Central memory CD8-positive, alpha-beta T cell (primary cell): ENCODE measurements around the gene CPB2.

Experiments
- ATAC-seq: fragments of 150-1000 bp; cut with Tn5 transposase; replicated peaks from 2 replicates; pipeline ENCODE4 v1.10.0; 2022; ENCODE audit warnings: mild to moderate bottlenecking, moderate FRiP score, moderate number of reproducible peaks; ENCODE audit not compliant: poor library complexity, severe bottlenecking; ENCODE audit errors: extremely low read depth
- DNase-seq, 2 donors: peaks; one replicate each; pipeline ENCODE4 v3.0.0; 2021; ENCODE audit warnings: low spot score in 2 of 2
- H3K27ac Mint-ChIP-seq: one replicate; pipeline ENCODE4 v1.8.0; 2022; ENCODE audit warnings: low read depth, mild to moderate bottlenecking, moderate library complexity, mixed read lengths
- H3K27me3 Mint-ChIP-seq: one replicate; pipeline ENCODE4 v1.8.0; 2022; ENCODE audit warnings: mixed read lengths
- H3K36me3 Mint-ChIP-seq: one replicate; pipeline ENCODE4 v1.8.0; 2022; ENCODE audit warnings: mild to moderate bottlenecking, moderate library complexity, mixed read lengths; ENCODE audit not compliant: insufficient read depth
- H3K4me1 Mint-ChIP-seq: one replicate; pipeline ENCODE4 v1.8.0; 2022; ENCODE audit warnings: mixed read lengths
- H3K4me3 Mint-ChIP-seq: one replicate; pipeline ENCODE4 v1.8.0; 2022; ENCODE audit warnings: mild to moderate bottlenecking, moderate library complexity, mixed read lengths
- H3K9me3 Mint-ChIP-seq: one replicate; pipeline ENCODE4 v1.8.0; 2022; ENCODE audit warnings: mixed read lengths

The CPB2 gene

DNA sequence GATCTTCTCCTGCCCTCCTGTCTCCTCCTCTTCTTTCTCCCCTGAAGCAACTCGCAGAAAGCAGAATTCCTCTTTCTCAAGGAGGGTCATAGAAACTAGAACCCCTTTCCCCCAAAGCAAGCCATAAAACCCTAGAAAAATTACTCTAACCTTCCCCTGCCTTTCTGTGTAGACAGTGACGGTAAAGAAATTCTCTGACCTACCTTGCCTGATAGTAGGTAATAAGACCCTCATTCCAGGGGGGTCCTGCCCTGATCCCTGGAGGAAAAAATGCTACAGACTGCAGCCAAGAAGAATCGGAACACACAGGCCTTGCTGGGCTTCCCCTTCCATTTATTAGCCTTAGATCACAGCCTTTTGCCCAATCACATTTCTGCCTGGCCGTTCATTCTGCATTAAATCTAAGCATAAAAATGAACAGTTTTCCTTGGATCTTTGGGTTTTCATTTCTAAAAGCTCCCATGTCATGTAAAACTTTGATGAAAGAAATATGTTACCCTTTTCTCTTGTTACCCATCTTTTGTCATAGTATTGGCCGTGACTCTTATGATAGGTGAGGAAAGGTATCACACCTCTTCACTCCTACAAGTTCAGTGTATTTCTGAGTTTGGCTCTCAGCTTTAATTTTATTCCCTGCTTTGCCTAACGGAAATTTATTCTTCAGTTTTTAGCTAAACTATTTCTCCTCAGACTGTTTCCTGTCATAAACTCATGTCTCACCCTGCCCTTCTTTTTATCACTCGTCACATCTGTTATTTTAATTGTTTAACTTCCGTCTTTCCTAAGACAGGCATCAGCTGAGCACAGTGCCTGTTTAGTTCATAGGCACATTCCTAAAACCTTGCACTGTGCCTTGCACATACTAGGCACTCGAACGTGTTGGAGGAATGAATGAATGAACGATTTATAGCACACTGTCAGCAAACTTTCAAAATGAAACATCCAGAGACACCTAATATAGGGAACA lies 20.4 kb upstream of the CPB2 start:
- ATAC-seq = peak; percentile 19

DNA sequence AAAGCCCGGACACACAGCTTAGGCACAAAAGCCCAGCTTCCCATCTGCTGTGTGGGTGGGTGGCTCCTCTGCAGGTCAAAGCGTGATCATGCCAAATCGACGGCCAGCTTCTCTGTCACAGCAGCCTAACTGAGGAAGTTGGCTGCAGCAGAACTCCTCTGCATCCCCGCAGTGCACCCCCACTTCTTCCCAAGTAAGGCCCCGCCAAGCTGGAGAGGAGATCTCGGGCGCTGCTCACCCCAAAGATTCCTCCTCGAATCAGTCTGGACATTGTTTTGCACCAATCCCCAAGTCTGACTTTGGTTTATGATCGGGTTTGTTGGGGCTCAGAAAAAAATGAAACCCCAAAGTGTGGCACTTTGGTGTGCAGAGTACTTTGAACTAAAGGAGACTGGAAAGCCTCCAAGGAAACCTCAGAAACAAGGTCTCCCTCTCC lies 19.7 kb upstream of the CPB2 start:
- no peaks in the 10 kb centered on the region for H3K27me3 Mint-ChIP-seq
- H3K4me3 Mint-ChIP-seq = peak overlapping the region; percentile 17
- peaks cover 47% of the 10 kb centered on the region for H3K4me1 Mint-ChIP-seq
- DNase-seq = no peak
- H3K9me3 Mint-ChIP-seq = no peaks in the 10 kb centered on the region
- H3K36me3 Mint-ChIP-seq = peaks cover 41% of the 10 kb centered on the region
- H3K27ac Mint-ChIP-seq = peak overlapping the region; percentile 84
- no peak for ATAC-seq

More for the DNA sequence above, 20.4 kb upstream of the CPB2 start:
- peak overlapping the region; percentile 84 for H3K27ac Mint-ChIP-seq
- no peaks in the 10 kb centered on the region for H3K27me3 Mint-ChIP-seq
- peaks cover 48% of the 10 kb centered on the region for H3K36me3 Mint-ChIP-seq
- no peak for DNase-seq
- peak overlapping the region; percentile 17 for H3K4me3 Mint-ChIP-seq
- no peaks in the 10 kb centered on the region for H3K9me3 Mint-ChIP-seq
- peaks cover 47% of the 10 kb centered on the region for H3K4me1 Mint-ChIP-seq

DNA sequence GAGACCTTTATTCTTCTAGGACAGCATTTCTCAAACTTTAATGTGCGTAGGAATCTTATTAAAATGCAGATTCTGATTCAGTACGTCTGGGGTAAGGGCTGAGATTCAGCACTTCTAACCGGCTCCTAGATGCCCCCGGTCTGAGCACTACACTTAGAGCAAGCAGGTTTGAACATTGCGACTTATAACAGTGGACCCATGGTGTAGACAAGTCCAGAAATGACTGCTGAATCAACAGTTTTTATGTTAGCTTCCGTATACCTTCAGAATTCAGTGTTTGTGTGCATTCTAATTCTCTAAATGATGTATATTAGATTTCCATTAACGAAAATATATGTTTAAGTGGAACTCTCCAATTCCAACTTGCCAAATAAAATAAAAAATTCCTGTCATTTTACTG lies 17.5 kb upstream of the CPB2 start:
- no peaks in the 10 kb centered on the region for H3K27me3 Mint-ChIP-seq
- H3K4me1 Mint-ChIP-seq = peaks cover 47% of the 10 kb centered on the region
- H3K27ac Mint-ChIP-seq = peak overlapping the region; percentile 65
- ATAC-seq (no peak), DNase-seq (no peak)
- H3K36me3 Mint-ChIP-seq = peaks cover 21% of the 10 kb centered on the region
- H3K9me3 Mint-ChIP-seq = no peaks in the 10 kb centered on the region
- H3K4me3 Mint-ChIP-seq = no peak overlapping the region

DNA sequence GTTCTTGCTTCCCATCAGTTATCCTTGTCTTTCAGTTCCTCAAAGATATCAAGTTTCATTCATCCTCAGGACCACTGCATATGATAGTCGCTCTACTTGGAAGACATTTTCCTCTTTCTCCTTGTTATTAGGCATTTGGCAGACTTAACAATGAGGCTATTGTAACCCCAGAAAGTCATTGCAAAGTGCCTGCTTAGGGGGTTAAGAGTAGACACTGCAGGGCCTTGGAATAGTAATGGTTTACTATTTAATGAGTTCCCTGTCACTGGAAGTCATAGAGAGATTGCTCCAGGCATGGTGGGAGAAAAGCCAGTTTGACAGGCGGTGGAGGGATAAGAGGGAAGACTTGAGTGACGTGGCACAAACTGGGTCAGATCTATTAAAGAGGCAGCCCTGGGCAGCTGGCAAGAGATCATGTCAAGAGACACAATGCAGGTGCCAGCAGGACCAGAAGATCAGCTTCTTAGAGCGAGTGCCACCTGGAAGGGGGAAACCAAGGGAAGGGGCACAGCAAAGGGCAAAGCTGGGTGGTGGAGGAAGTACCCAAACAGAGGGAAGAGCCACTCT lies 16.8 kb upstream of the CPB2 start:
- Mint-ChIP-seq H3K27me3 (no peaks in the 10 kb centered on the region), H3K9me3 (no peaks in the 10 kb centered on the region), H3K4me1 (peaks cover 44% of the 10 kb centered on the region), H3K27ac (peak overlapping the region; percentile 65), H3K4me3 (no peak overlapping the region), H3K36me3 (peaks cover 15% of the 10 kb centered on the region)
- ATAC-seq (no peak), DNase-seq (no peak)

DNA sequence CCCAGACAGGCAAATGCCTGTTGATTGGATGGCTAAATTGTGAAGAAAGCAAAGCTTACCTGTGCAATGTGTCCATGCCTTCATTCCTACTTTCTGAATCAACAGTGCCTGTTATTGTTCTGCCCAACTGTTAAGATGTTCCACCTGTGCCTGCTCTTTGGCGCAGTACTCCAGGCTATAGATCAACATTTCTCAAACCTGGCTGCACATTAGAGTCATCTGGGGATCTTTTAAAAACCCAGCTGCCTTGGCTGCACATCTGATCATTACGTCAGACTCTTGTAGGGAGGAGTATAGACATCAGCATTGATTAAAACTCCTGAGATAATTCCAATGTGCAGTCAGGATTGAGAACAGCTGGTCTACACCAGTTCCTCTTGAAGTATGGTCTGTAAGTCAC lies 16.2 kb upstream of the CPB2 start:
- peaks cover 8% of the 10 kb centered on the region for H3K36me3 Mint-ChIP-seq
- no peak overlapping the region for H3K27ac Mint-ChIP-seq
- H3K4me1 Mint-ChIP-seq = peaks cover 38% of the 10 kb centered on the region
- no peak for ATAC-seq
- H3K9me3 Mint-ChIP-seq = no peaks in the 10 kb centered on the region
- H3K27me3 Mint-ChIP-seq = no peaks in the 10 kb centered on the region
- no peak overlapping the region for H3K4me3 Mint-ChIP-seq
- DNase-seq = no peak

DNA sequence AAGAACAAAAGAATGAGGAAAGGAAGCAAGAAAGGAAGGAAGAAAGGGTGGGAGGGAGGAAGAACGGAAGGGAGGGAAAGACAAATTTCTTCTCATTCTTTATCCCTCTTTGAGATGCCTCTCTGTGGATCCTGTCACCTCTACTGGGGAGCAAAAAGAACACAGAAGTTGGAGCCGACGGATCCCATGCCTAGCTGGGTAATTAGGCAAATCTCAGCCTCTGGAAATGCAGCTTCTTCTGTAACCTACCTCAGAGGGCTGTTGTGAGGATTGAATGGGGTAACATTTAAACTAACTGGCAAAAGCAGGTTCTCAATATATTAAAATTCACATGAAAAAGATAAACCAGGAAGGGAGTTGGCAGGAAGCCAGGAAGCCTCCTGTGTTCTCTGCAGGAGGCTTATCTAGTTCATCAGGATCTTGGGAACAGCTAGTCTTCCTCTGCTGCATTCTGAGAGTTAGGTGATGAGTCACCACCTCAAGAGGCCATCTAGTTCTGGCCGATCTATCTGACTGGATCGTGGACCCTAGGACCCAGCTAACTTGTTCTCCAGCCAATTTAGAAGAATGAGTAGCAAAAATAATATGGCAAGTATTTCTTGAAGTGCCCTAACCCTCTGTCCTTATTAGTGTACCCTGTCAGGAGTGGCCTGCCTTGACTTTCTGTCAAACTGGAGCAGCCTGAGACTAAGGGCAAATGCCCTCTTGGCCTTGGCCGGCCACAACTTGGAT lies 15.2 kb upstream of the CPB2 start:
- H3K9me3 Mint-ChIP-seq = no peaks in the 10 kb centered on the region
- H3K36me3 Mint-ChIP-seq = peaks cover 4% of the 10 kb centered on the region
- no peak overlapping the region for H3K27ac Mint-ChIP-seq
- H3K27me3 Mint-ChIP-seq = no peaks in the 10 kb centered on the region
- H3K4me1 Mint-ChIP-seq = peaks cover 28% of the 10 kb centered on the region
- no peak overlapping the region for H3K4me3 Mint-ChIP-seq
- no peak for ATAC-seq
- no peak for DNase-seq

DNA sequence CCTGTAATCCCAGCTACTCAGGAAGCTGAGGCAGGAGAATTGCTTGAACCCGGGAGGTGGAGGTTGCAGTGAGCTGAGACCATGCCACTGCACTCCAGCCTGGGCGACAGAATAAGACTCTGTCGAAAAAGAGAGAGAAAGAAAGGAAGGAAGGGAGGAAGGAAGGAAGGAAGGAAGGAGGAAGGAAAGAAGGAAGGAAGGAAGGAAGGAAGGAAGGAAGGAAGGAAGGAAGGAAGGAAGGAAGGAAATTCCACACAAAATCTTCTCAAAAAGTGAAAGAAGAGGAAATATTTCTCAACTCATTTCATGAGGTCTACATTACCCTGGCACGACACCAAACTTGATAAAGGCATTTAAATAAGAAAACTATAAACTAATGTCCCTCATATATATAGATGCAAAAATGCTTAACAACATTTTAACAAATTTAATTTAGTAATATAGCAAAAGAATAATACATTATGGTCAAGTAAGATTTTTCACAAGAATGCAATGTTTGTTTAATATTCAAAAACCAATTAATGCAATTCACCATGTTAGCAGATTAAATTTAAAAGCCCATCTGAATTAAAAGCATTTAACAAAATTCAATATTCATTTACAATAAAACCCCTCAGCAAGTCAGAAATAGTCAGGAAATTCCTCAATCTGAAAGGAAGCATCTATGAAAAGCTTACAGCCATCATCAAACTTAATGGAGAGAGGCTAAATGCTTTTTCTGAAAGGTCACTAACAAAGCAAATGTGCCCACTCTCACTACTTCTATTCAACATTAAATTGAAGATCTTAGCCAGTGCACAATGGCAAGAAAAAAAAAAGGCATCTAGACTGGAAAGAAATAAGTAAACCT lies 12.0 kb upstream of the CPB2 start:
- no peak for ATAC-seq
- Mint-ChIP-seq H3K27me3 (peaks cover 19% of the 10 kb centered on the region), H3K4me3 (no peak overlapping the region), H3K4me1 (peaks cover 4% of the 10 kb centered on the region), H3K36me3 (no peaks in the 10 kb centered on the region), H3K9me3 (no peaks in the 10 kb centered on the region), H3K27ac (no peak overlapping the region)
- no peak for DNase-seq

DNA sequence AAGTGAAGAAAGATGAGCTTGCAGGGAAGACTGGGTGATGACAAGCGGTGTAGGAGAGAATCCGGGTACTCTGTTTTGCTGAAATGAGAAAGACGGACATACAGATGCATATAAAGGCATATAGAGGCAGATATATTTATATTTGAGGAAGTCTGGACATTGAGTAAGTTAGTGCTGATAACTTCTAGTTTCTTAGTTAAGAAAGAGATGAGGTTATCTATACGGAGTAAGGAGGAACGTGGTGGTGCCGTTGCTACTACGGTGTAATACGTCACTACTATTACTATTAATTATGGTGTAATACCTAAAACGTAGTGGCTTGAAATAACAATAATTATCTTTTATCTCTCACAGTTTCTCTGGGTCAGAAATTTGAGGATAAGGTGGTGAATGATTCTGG lies 9.8 kb upstream of the CPB2 start:
- no peak for DNase-seq
- H3K27ac Mint-ChIP-seq = no peak overlapping the region
- no peaks in the 10 kb centered on the region for H3K9me3 Mint-ChIP-seq
- no peak for ATAC-seq
- H3K4me1 Mint-ChIP-seq = no peaks in the 10 kb centered on the region
- H3K36me3 Mint-ChIP-seq = no peaks in the 10 kb centered on the region
- no peak overlapping the region for H3K4me3 Mint-ChIP-seq
- H3K27me3 Mint-ChIP-seq = peaks cover 41% of the 10 kb centered on the region

DNA sequence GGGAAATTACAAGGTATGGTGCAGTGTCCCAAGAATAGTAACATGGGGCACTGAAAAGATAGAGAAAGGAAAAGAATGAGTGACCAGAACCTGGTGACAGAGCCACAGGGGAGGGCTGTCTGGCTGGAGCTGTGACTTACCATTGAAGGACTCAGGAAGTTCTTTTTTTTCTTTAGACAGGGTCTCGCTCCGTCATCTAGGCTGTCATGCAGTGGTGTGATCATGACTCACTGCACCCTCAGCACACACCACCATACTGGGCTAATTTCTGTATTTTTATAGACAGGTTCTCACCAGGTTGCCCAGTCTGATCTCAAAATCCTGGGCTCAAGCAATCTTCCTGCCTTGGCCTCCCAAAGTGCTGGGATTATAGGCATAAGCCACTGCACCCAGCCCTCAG lies 8.8 kb upstream of the CPB2 start:
- Mint-ChIP-seq H3K9me3 (no peaks in the 10 kb centered on the region), H3K4me1 (no peaks in the 10 kb centered on the region), H3K27ac (no peak overlapping the region), H3K27me3 (peaks cover 51% of the 10 kb centered on the region), H3K4me3 (no peak overlapping the region), H3K36me3 (no peaks in the 10 kb centered on the region)
- no peak for ATAC-seq
- no peak for DNase-seq

DNA sequence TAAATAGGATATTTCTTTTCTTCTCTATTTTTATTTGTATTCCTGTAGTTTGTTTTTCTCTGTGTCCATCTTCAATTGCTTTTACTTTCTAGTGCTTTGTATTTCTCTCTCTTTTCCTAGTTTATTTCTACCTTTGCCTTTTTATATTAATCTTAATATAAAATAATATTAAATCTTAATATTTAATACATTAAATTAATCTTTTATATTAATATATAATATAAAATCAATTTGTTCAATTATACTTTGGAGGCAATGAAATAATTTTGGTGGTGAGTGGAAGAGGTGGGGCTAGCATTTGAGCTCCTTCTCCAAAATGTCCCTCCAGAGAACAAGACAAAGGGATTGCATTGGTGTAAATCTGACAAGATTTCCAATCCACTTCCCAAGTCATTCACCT lies 6.3 kb upstream of the CPB2 start:
- ATAC-seq (no peak), DNase-seq (no peak)
- no peak overlapping the region for H3K27ac Mint-ChIP-seq
- peaks cover 6% of the 10 kb centered on the region for H3K4me1 Mint-ChIP-seq
- no peaks in the 10 kb centered on the region for H3K9me3 Mint-ChIP-seq
- peaks cover 70% of the 10 kb centered on the region for H3K27me3 Mint-ChIP-seq
- H3K4me3 Mint-ChIP-seq = no peak overlapping the region
- H3K36me3 Mint-ChIP-seq = no peaks in the 10 kb centered on the region

DNA sequence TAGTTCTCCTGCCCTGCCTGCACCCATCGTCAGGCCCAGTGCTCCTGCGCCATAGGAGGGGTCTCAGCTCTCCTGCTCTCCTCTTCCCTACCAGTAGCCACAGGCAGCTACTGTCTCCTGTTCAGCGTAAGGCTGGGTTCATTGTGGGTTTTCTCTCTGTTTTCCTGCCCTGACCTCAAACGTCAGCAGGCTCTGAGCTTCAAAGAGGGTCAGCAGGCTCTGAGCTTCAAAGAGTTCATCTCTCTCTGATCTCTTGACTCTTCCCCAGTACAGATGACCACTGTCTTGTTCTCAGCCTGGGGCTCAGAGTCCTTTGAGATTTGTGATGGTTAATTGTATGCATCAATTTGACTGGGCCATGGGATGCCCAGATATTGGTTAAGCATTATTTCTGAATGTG lies 4.6 kb upstream of the CPB2 start:
- peaks cover 70% of the 10 kb centered on the region for H3K27me3 Mint-ChIP-seq
- no peak for ATAC-seq
- no peak overlapping the region for H3K27ac Mint-ChIP-seq
- H3K9me3 Mint-ChIP-seq = no peaks in the 10 kb centered on the region
- H3K4me3 Mint-ChIP-seq = no peak overlapping the region
- no peak for DNase-seq
- H3K36me3 Mint-ChIP-seq = no peaks in the 10 kb centered on the region
- H3K4me1 Mint-ChIP-seq = peaks cover 6% of the 10 kb centered on the region

DNA sequence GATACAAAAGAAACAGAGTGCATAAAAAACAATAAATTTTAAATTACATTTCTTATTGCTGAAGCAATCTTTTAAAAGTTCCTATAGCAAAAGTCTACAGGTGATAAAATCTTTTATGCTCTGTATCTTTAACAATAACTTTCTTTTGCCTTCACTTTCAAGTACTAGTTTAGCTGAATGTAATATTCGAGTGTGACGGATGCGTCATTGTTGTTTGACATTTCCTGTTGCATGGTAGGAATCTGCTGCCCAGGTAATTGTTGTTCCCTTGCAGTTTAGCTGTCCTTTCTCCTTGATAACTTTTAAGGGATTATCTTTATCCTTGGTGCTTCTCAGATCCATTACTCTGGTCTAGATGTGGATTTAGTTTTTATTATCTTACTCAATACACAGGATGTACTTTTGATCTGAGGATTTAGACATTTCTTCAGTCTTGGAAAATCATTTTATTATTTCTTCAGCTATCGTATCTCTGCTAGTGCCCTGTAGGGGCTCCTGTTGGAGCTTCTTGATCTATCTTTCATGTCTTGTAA lies 2.1 kb upstream of the CPB2 start:
- no peaks in the 10 kb centered on the region for H3K9me3 Mint-ChIP-seq
- no peaks in the 10 kb centered on the region for H3K36me3 Mint-ChIP-seq
- H3K4me3 Mint-ChIP-seq = no peak overlapping the region
- no peak for ATAC-seq
- no peak overlapping the region for H3K27ac Mint-ChIP-seq
- DNase-seq = no peak
- H3K4me1 Mint-ChIP-seq = peaks cover 6% of the 10 kb centered on the region
- H3K27me3 Mint-ChIP-seq = peaks cover 51% of the 10 kb centered on the region
